GM21786 (cell line): ENCODE measurements around the gene WDFY3.

ENCODE experiments used
- ATAC-seq: cut with Tn5 transposase; IDR thresholded peaks from one replicate; pipeline ENCODE4 v1.9.1; 2021; ENCODE audit not compliant: unreplicated experiment

The WDFY3 gene

GRCh38 chr4:84954982-84955567 lies 11.4 kb downstream of the WDFY3 start:
- no peak for ATAC-seq

- no peak for ATAC-seq
These were observed 13.7 kb downstream of the WDFY3 start for GRCh38 chr4:84952776-84953175.

DNA sequence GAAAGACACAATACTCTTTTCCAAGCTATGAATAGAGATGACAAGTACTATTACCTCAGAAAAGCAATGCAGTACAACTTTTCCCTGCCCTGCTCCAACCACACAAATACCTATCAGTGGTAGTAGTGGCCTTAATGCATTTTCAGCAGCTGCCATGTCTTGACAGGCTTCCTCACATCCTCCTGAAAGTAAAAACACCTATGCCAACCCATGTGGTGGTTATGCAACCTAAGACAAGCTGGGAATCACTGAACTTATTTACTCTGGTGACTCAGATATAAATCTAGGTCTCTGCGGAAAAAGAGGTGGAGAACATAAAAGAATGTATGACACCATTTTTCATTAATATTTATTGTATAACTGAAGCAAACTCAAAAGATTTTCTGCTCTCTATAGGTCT lies 14.5 kb downstream of the WDFY3 start:
- no peak for ATAC-seq

GRCh38 chr4:84948056-84948455 lies 18.4 kb downstream of the WDFY3 start:
- ATAC-seq = no peak

- no peak for ATAC-seq
These were observed 21.5 kb downstream of the WDFY3 start for GRCh38 chr4:84944947-84945346.

DNA sequence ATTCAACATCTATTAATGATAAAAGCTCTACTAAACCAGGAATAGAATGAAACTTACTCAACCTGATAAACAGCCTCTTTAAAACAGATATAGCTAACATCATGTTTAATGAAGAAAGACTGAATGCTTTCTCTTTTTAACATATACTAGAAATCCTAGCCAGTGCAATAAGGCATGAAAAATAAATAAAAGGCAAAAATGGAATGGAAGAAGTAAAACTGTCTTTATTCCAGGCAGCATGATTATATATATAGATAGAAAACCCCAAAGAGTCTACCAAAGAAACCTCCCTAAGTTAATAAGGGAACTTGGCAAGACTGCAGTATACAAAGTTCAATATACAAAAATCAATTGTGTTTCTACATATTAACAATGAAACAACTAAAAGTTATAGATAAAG lies 25.5 kb downstream of the WDFY3 start:
- ATAC-seq = no peak

GRCh38 chr4:84939113-84939512 lies 27.4 kb downstream of the WDFY3 start:
- ATAC-seq = no peak

GRCh38 chr4:84938316-84938715 lies 28.2 kb downstream of the WDFY3 start:
- no peak for ATAC-seq

DNA sequence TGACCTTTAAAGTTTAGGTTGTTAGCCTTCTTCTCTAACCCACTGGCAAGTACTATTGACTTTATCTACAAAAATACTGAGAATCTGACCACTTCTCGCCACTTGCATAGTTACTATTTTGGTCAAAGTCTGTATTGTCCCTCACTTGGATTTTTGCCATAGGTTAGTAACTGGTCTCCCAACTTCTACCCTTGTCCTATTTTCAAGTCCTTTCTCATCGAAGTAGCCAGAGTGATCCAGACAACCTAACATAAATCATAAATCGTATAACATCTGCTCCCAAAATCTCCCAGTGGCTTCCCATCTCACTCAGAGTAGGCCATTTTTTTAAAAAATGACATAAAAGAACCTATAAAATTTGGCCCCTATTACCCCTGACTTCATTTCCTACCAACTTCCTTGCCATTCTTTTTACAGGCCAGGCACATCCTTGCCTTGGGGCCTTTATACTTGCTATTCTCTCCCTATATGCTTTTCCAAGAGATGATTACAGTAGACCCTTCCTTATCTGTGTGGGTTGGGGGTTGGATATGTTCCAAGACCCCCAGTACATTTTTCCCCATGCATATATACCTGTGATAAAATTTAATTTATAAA lies 29.0 kb downstream of the WDFY3 start:
- no peak for ATAC-seq

DNA sequence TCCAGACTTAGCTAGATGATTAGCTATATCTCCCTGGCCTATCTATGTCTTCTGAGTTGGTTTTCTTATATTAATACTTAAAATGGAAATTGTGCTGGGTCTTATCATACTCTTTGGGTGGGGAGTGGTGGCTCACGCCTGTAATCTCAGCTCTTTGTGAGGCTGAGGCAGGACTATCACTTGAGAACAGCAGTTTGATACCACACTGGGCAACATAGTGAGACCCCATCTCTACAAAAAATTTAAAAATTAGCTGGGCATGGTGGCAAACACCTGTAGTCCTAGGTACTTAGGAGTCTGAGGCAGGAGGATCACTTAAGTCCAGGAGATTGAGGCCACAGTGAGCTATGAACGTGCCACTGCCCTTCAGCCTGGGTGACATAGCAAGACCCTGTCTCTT lies 30.4 kb downstream of the WDFY3 start:
- no peak for ATAC-seq

- ATAC-seq = no peak
These were observed 34.0 kb downstream of the WDFY3 start for GRCh38 chr4:84932462-84932861.

GRCh38 chr4:84931961-84932360 lies 34.5 kb downstream of the WDFY3 start:
- ATAC-seq = no peak

DNA sequence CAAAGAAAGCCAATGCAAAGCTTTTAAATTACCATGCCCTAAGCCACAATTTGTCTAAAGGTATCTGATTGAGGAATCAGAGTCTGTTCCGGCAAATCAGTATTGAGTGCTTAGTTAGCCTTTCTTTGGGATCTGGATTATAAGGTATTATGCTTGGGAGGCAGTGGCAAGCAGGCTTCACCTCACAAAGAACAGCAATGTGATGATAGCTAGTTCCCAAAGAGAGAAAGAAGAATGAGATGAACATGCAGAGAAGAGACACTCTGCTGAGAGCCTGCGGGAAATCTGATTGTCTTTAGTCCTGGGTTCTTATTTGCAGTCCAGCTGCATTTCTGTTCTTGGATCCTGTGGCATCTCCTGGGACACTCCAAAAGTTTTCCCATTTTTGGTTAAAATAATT lies 35.2 kb downstream of the WDFY3 start:
- no peak for ATAC-seq

- no peak for ATAC-seq
These were observed 38.4 kb downstream of the WDFY3 start for GRCh38 chr4:84928089-84928488.

DNA sequence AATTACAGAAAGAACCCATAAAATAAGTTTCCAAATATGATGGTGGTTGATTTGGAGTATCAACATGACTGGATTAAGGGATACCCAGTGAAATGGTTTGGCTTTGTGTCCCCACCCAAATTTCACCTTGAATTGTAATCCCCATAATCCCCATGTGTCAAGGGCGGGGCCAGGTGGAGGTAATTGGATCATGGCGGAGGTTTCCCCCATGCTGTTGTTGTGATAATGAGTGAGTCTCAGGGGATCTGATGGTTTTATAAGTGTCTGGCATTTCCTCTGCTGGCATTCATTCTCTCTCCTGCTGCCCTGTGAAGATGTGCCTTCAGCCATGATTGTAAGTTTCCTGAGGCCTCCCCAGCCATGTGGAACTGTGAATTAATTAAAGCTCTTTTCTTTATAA lies 39.1 kb downstream of the WDFY3 start:
- ATAC-seq = no peak

- no peak for ATAC-seq
These were observed 40.9 kb downstream of the WDFY3 start for GRCh38 chr4:84925558-84925957.

- ATAC-seq = no peak
These were observed 42.1 kb downstream of the WDFY3 start for GRCh38 chr4:84924434-84924833.

- no peak for ATAC-seq
These were observed 45.9 kb downstream of the WDFY3 start for GRCh38 chr4:84920617-84921016.

GRCh38 chr4:84917869-84918600 lies 48.5 kb downstream of the WDFY3 start:
- no peak for ATAC-seq

DNA sequence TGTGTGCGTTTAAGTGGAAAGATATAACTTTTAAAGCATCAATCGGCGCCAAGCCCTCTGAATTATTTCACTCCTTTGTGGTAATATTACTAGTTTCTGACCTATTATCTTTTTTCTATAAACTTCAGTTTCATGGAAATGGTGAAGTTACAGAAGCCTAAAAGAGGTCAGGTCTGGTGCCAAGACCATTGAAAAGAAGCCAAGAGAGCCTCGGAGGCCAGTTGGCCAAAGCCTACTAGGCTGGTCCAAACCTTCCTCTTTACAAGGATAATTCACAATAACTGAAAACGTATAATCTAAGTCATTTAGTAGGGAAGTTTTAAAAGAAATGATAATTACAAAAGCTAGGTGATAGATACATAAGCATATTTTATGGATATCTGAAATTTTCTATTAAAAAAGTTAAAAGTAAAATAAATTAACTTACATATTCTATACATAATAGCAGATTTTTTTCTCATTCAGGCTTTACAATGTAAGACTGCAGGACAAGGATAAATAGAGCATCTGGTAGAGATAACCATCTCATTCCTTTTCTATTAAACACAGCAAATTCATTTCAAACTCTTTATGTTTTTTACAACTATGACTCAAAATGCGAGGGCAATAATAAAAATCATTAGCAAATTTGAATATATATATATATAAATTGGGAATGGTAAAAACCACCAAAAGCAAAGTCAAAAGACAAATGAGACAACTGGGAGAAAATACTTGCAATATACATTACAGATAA lies 49.2 kb downstream of the WDFY3 start:
- no peak for ATAC-seq

DNA sequence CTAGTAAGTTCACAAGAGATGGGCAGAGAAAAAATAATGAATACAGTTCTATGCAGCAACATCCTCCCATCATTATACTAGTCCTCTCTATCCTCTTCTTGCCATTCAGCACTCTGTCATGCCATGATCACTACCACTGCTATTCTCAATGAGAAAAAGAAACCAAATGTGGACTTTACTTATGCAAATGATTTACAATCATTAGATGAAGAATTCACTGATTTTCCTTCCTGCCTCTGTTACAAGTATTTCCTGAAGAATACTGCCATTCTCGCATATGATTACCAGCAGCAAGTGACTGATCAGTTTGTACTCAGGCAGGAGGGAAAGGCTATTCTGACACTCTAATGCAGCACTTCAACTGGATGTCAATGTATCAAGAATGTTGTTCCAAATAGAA lies 50.3 kb downstream of the WDFY3 start:
- ATAC-seq = no peak

GRCh38 chr4:84915396-84915780 lies 51.1 kb downstream of the WDFY3 start:
- ATAC-seq = no peak
